Embryonic facial prominence (tissue), 1 donor: Measurements from ENCODE around the gene TSSC4.

Experiments used
- DNase-seq: peaks from one replicate; pipeline ENCODE4 v3.0.0-alpha.2; 2016; ENCODE audit errors: extremely low spot score

The TSSC4 gene

DNA sequence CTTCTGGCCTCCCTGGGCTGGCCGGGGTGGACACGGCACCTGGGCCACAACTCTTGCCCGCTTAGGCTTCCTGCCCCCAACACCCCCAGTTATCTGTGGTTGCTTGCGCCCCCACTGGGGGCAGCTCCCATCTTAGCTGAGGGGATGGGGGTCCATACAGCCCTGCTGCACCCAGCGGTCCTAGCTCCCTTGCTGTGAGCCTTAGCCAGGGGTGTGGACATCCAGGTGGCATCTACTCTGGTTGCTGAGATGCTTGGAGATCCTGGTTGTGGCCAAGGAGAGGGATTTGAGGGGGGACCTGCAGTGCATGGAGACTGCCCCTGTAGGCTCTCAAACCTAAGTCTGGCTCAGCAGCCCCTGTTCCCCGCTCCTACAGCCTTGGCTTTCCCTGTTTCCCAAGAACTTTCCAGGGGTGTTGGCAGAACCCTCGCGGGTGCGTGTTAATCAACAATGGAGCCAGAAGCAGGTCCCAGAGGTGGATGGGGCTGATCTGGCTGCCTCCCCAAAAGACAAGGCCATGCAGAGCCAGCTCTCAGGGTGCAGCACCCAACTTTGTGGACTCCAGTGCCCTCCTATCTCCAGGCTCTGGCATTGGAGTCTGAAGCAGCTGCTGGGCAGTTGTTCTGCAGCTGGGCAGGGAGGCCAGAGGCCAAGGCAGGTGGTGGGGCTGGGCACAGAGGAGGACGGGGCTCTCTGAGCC, 47.6 kb downstream of the TSSC4 start:
- DNase-seq: no peak

DNA sequence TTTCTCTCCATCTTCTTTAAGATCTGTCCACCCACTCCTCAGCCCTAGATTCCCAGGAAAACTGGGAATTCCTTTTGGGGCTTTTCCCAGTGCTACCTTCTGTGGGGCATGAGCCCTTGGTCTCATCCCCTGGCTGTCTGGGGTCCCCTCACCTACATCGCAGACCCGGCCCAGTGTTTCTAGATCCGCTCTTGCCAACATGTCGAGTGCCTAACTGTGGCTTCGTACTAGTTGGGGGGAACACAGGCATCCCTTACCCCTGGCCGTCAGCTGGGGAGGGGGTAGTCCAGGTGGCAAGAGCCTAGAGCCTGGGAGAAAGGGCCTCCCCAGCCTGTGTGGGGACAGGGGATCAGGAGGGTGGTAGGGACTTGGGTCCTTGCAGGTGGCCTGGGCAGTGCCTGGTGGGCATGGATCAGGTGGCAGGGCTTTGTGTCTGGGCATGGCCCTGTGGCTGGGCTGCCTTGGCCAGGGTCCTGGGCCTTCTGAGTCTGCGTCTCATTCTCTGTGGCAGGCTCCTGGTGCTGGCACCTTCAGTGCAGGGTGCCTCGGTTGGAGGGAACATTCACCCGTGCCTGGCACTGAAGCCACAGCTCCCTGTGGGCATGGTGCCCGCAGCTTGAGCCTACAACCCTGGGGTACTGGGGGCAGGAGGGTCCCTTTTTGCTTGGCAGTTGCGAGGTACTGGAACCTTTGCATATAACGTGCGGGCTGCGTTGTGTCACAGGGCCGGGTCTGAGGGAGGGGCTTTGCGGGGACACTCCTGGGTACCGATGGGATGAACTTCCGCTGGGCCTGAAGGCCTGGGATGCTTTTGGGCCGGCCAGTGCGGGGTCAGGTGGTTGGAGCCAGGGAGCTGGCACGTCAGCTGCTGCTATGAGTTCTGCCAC, 48.4 kb downstream of the TSSC4 start:
- no peak for DNase-seq

DNA sequence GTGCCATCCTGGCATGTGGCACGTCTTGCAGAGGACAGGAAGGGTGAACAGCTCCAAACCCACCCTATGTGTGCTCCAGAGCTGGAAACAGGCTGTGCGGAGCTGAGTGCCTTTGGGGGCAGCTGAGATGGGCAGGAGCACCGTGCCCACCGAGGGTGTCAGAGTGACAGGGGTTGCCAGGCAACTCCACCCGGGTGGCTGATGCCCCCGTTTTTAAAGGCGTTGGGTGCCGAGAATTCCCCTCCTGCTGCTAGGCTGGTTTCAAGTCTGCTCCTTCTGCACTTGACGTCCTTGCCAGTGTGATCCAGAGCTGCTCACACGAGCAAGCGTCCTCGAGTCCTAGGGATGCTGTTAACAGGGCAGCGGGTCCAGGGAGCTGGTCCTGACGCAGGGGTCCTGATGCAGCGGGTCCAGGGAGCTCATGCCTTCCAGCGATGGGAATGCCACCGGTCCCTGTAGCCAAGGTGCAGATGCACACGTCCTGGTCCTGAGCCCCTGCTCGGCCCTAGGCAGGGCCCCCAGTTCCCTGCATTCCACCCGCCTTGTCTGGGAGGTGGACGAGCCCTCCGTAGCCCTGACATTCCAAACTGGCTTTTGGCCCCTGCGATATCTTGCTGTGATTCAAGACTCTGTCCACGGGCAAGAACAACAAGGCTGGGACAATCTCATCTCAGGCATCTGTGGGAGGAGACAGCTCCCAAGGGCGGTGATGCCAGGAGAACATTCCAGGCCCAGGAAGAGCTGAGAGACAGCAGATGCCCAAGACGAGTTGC, 49.2 kb downstream of the TSSC4 start:
- no peak for DNase-seq

DNA sequence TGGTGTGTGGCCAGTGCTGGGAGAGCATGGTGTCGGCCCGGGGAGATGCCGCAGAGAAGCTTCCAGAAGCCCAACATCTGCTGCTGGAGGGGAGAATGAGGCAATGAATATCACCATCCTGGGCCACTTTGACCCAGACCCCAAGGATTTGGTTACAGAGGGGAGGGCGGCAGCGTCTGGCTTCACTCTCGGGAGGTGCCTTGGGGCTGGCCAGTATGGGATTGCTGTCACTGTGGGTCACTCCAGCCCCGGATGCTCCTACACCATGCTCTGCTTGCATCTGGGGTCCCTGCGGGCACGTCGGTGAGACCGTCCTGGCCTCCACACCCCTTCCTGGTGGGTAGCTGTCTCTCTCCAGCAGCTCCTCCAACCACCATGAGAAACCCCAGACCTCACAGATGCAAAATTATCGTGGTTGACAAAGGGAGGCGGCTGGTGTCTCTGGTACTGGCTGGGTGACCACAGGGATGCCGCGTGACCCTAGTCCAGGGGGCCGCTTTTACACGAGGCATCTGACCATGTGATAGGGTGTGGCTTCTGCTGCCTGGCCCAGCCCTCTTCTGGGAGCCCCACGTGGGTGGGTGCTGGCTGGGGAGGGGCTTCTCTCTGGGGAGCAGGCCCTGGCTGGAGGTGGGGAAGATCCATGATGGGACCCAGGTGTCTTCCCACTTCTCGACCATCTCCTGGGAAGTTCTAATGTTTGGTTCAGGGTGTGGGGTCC, 49.9 kb downstream of the TSSC4 start:
- no peak for DNase-seq

DNA sequence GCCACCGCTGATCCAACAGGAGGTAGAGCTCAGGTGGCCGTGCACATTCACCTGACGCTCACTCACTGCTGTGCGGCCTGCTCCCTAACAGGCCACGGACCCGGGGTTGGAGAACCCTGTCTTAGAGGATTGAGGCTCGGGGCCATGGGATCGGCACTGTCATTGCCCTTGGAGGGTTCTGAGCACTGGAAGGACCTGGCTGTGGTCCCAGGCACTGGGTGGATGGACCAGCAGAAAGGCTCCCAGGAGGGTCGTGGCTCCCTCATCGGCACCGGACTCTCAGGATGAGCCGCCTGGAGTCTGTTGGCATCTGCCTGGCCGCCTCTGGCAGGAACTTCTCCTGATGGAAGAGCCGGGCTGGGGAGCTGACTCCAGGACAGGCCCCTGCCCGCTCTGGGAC, 50.8 kb downstream of the TSSC4 start:
- no peak for DNase-seq

DNA sequence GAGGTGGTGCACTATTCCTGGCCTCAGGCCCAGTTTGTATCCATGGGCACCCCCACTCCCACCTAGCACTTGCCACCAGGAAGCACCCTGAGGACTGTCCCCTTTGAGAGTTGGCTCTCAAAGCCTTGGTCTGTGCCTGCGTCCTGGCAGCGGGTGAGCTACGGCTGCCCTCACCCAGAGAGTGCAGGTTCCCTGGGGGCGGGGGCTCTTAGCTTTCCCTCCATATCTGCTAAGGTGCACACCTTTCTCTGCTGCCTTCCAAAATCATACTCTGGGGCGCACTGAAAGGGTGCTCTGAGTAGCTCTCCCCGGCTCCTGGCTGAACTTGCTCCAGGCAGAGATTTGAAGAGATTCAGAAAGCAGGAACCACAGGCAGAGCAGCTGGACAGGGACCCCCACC, 51.4 kb downstream of the TSSC4 start:
- no peak for DNase-seq

DNA sequence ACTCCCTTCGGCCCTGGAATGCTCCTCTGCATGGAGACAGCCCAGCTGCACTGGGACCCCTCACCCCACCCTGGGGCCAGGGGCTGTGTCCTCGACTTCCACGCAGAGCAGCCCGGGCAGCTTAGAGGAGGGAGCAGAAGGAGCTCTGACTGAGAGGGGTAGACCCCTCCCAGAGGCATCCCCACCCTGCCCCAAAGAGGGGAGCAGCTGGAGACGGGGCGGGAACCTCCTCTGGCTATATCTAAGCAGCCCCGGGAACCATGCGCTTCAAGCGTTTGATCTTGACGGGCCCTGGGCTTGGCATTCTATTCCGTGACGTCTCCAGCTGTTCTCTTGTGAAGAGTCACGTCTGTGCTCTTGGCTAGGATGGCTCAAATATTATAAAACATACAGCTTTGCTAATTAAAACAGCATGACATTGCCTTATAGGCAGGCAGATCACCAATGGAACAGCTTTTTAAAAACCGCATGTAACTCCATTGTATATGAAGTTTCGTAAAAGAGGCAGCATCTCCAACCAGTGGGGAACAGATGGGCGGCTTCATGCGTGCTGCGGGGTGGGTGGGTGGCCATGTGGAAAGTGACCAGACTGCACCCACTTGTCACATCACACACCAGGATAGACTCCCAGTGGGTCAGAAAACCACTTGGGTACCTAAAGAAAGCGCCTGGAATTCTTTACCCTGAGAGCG, 51.9 kb downstream of the TSSC4 start:
- peak; percentile 75 for DNase-seq

DNA sequence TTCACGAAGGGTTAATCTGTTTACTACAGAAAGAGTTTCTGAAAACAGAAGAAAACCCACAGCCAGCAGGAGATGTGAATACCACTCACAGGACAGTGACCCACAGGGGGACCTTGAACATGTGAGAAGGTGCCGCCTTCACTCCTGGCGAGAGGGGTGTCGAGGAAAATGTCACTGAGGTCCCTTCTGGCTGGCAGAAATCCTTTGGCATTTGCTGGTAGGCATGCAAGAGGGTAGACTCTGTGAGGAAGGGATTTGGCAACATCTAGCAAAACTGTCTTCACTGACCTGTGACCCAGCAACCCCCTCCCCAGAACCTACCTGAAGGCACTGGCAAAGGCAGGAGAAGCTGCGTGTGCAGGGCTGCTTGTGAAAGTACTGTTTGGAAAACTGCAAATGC, 52.9 kb downstream of the TSSC4 start:
- DNase-seq: no peak
